HEK293T (cell line): Measurements from ENCODE around the gene PPP2R3C.

Source experiments
- CTCF ChIA-PET: fragments of 350-600 bp; formaldehyde crosslinking; extraction: SDS; loops from one replicate; lab custom pipeline; 2021; ENCODE audit warnings: antibody characterized with exemption, inconsistent platforms; lab: Yijun Ruan, JAX
- POLR2A ChIA-PET: fragments of 350-600 bp; formaldehyde crosslinking; extraction: SDS; loops from one replicate; lab custom pipeline; 2020; ENCODE audit warnings: antibody characterized with exemption, inconsistent platforms; lab: Yijun Ruan, JAX
- DNase-seq: peaks from one replicate; pipeline ENCODE4 v3.0.0; 2012; ENCODE audit warnings: mixed read lengths; ENCODE audit errors: extremely low spot score
- ARNT ChIP-seq: fragments of 450-650 bp; IDR thresholded peaks from 2 replicates; pipeline ENCODE4 v1.6.1; 2017; ENCODE audit warnings: mild to moderate bottlenecking
- BHLHE40 ChIP-seq: fragments of 450-650 bp; IDR thresholded peaks from 2 replicates; pipeline ENCODE4 v1.6.1; 2016; ENCODE audit warnings: mild to moderate bottlenecking, moderate library complexity, borderline replicate concordance
- CTBP1 ChIP-seq: fragments of 450-650 bp; IDR thresholded peaks from 2 replicates; pipeline ENCODE4 v1.6.1; 2016; ENCODE audit warnings: borderline replicate concordance
- ELF4 ChIP-seq: fragments of 450-650 bp; IDR thresholded peaks from 2 replicates; pipeline ENCODE4 v1.6.1; 2017; ENCODE audit warnings: antibody characterized with exemption
- FOXA1 ChIP-seq: fragments of 450-650 bp; IDR thresholded peaks from 2 replicates; pipeline ENCODE4 v1.6.1; 2016; ENCODE audit warnings: mild to moderate bottlenecking
- FOXK2 ChIP-seq: fragments of 450-650 bp; IDR thresholded peaks from 2 replicates; pipeline ENCODE4 v1.6.1; 2016; ENCODE audit warnings: mild to moderate bottlenecking
- FOXM1 ChIP-seq: fragments of 450-650 bp; IDR thresholded peaks from 2 replicates; pipeline ENCODE4 v1.6.1; 2017; ENCODE audit warnings: mild to moderate bottlenecking, borderline replicate concordance
- HDGF ChIP-seq: fragments of 450-650 bp; IDR thresholded peaks from 2 replicates; pipeline ENCODE4 v1.6.1; 2017; ENCODE audit warnings: antibody characterized with exemption, borderline replicate concordance
- L3MBTL2 ChIP-seq: fragments of 450-650 bp; conservative IDR thresholded peaks from 2 replicates; pipeline ENCODE4 v1.6.1; 2016; ENCODE audit warnings: mild to moderate bottlenecking
- LEF1 ChIP-seq: fragments of 450-650 bp; IDR thresholded peaks from 2 replicates; pipeline ENCODE4 v1.6.1; 2017; ENCODE audit warnings: mild to moderate bottlenecking, borderline replicate concordance
- NFRKB ChIP-seq: fragments of 450-650 bp; IDR thresholded peaks from 2 replicates; pipeline ENCODE4 v1.6.1; 2016; ENCODE audit warnings: mild to moderate bottlenecking, moderate library complexity
- PKNOX1 ChIP-seq: fragments of 450-650 bp; IDR thresholded peaks from 2 replicates; pipeline ENCODE4 v1.6.1; 2016
- SP1 ChIP-seq: fragments of 450-650 bp; IDR thresholded peaks from 2 replicates; pipeline ENCODE4 v1.6.1; 2017
- SUZ12 ChIP-seq: fragments of 450-650 bp; IDR thresholded peaks from 2 replicates; pipeline ENCODE4 v1.6.1; 2016; ENCODE audit warnings: mild to moderate bottlenecking
- TARDBP ChIP-seq: fragments of 450-650 bp; IDR thresholded peaks from 2 replicates; pipeline ENCODE4 v1.6.1; 2016
- ZNF384 ChIP-seq: fragments of 450-650 bp; IDR thresholded peaks from 2 replicates; pipeline ENCODE4 v1.6.1; 2016

The PPP2R3C gene

GRCh38 chr14:35052637-35053036, 69.2 kb downstream of the PPP2R3C start:
- ChIA-PET CTCF (no interaction called here), POLR2A (no interaction called here)
- TF ChIP-seq ELF4: no peak
- TF ChIP-seq FOXM1: no peak
- TF ChIP-seq LEF1: no peak
- TF ChIP-seq ZNF384: no peak
- no peak for TF ChIP-seq ARNT
- no peak for TF ChIP-seq NFRKB
- no peak for TF ChIP-seq PKNOX1
- TF ChIP-seq BHLHE40: no peak
- TF ChIP-seq TARDBP: no peak
- no peak for TF ChIP-seq FOXK2
- no peak for TF ChIP-seq SP1
- no peak for TF ChIP-seq CTBP1
- no peak for TF ChIP-seq SUZ12
- no peak for TF ChIP-seq L3MBTL2
- no peak for TF ChIP-seq FOXA1
- no peak for TF ChIP-seq HDGF
- DNase-seq: no peak

- ChIA-PET CTCF (interaction anchor here (0.7 kb wide), 1 partner anchor 70 kb away, joined by 3 read pairs; the partner anchor contains the start of gene PPP2R3C), POLR2A (interaction anchor here (0.6 kb wide), 1 partner anchor 70 kb away, joined by 3 read pairs; the partner anchor contains the start of gene PPP2R3C)
- no peak for DNase-seq
- TF ChIP-seq NFRKB (no peak), FOXM1 (no peak), FOXK2 (no peak), PKNOX1 (no peak), ELF4 (no peak), TARDBP (no peak), SUZ12 (no peak), BHLHE40 (no peak), SP1 (no peak), ZNF384 (no peak), ARNT (no peak), FOXA1 (no peak)
Observed at GRCh38 chr14:35051796-35052195, 70.0 kb downstream of the PPP2R3C start.

DNA sequence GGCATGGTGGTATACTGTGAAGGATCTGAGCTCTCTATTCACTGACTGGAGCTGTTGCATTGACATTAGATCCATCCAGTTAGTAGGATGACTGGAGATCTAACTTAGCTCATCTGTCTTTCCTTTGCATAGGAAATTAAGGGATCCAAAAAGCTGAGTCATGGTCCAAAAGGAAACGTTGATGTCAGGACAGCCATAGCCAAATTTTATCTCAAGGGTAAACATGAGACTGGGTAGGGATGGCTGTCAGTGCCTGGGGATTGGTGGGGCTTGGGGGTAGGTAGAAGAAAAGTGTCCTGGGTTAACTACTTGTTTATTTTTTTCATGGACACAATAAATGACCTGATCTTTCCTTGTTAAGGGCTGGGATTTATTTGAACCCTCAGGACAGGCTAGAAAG, 71.1 kb downstream of the PPP2R3C start:
- DNase-seq: no peak
- POLR2A ChIA-PET: no interaction called here

GRCh38 chr14:35047976-35048513, 73.7 kb downstream of the PPP2R3C start:
- ChIA-PET CTCF (interaction anchor here (0.6 kb wide), 1 partner anchor 100 kb away, joined by 3 read pairs; no protein-coding TSS in a partner anchor), POLR2A (interaction anchor here (0.7 to 3.2 kb wide), 2 partner anchors 20 to 65 kb away, joined by 3 to 37 read pairs; partner anchors contain the start of gene SRP54)
- TF ChIP-seq ARNT: no peak
- TF ChIP-seq PKNOX1: no peak
- no peak for TF ChIP-seq NFRKB
- TF ChIP-seq BHLHE40: no peak
- no peak for TF ChIP-seq L3MBTL2
- TF ChIP-seq FOXA1: no peak
- TF ChIP-seq LEF1: no peak
- TF ChIP-seq CTBP1: no peak
- TF ChIP-seq TARDBP: no peak
- no peak for TF ChIP-seq SP1
- no peak for TF ChIP-seq FOXK2
- no peak for TF ChIP-seq HDGF
- no peak for TF ChIP-seq ZNF384
- no peak for TF ChIP-seq ELF4
- TF ChIP-seq FOXM1: no peak
- no peak for TF ChIP-seq SUZ12
- no peak for DNase-seq

More for the DNA sequence above, 71.1 kb downstream of the PPP2R3C start:
- no peak for TF ChIP-seq NFRKB
- no peak for TF ChIP-seq HDGF
- no peak for TF ChIP-seq ZNF384
- no peak for TF ChIP-seq L3MBTL2
- no peak for TF ChIP-seq FOXA1
- no peak for TF ChIP-seq ELF4
- TF ChIP-seq FOXM1: no peak
- TF ChIP-seq SUZ12: no peak
- TF ChIP-seq BHLHE40: no peak
- no peak for TF ChIP-seq ARNT
- no peak for TF ChIP-seq TARDBP
- no peak for TF ChIP-seq SP1
- no peak for TF ChIP-seq LEF1
- no peak for TF ChIP-seq CTBP1
- TF ChIP-seq PKNOX1: no peak
- TF ChIP-seq FOXK2: no peak
- CTCF ChIA-PET: no interaction called here

- ChIA-PET CTCF (no interaction called here), POLR2A (interaction anchor here (0.9 to 3.2 kb wide), 13 partner anchors 9 to 358 kb away, joined by 3 to 37 read pairs (median 5); partner anchors contain the start of genes BAZ1A, NFKBIA, PPP2R3C and PRORP)
- no peak for DNase-seq
- TF ChIP-seq PKNOX1 (no peak), HDGF (no peak), LEF1 (no peak), SUZ12 (no peak), CTBP1 (no peak), BHLHE40 (no peak), FOXM1 (no peak), FOXK2 (no peak)
Observed at GRCh38 chr14:35046751-35047536, 74.8 kb downstream of the PPP2R3C start.
